ENCODE data around the gene TDRD7. TPM values are rescaled to one million over a fixed set of nuclear protein-coding genes. Genes with fewer than 3 reads are reported as not detected.
"Not testable (repeated sequence)": the region's sequence is repeated elsewhere in the genome, so short reads cannot be mapped to it uniquely, and the experiment has no call there.

The TDRD7 gene
- total RNA-seq, 1 donor from 2014 or later, result 8.6 TPM

DNA sequence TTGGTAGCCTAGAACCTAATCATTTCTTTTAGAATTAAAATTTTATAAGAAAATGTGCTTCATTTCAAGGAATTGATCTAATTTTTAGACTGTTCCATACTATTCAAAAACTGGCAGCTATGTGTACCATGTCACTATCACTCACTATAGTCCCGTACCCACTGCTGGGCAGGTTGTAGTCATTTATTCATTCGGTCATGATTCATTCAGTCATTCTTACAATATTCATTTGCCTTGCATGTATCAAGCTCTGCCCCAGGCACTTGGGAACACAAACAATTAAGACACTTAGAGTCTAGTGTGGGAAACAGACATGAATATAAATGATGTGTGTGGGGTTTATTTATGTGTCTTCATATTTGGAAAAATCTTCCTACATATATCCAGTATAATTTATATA, 26.4 kb downstream of the TDRD7 start:
- Mint-ChIP-seq H3K36me3 (peaks cover 4% of the 10 kb centered on the region), H3K4me3 (no peak overlapping the region), H3K4me1 (no peaks in the 10 kb centered on the region), H3K27ac (no peak overlapping the region), H3K27me3 (ENCODE audit: low read depth) (no peaks in the 10 kb centered on the region), H3K9me3 (no peaks in the 10 kb centered on the region)
- TF ChIP-seq, protein P1, sequence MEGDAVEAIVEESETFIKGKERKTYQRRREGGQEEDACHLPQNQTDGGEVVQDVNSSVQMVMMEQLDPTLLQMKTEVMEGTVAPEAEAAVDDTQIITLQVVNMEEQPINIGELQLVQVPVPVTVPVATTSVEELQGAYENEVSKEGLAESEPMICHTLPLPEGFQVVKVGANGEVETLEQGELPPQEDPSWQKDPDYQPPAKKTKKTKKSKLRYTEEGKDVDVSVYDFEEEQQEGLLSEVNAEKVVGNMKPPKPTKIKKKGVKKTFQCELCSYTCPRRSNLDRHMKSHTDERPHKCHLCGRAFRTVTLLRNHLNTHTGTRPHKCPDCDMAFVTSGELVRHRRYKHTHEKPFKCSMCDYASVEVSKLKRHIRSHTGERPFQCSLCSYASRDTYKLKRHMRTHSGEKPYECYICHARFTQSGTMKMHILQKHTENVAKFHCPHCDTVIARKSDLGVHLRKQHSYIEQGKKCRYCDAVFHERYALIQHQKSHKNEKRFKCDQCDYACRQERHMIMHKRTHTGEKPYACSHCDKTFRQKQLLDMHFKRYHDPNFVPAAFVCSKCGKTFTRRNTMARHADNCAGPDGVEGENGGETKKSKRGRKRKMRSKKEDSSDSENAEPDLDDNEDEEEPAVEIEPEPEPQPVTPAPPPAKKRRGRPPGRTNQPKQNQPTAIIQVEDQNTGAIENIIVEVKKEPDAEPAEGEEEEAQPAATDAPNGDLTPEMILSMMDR (IDR thresholded peaks at IDR 0.05; ENCODE audit: unreplicated experiment), result no peak
- no peak for DNase-seq (ENCODE audit: low spot score in 2 of 2, unreplicated experiment in 2 of 2)

DNA sequence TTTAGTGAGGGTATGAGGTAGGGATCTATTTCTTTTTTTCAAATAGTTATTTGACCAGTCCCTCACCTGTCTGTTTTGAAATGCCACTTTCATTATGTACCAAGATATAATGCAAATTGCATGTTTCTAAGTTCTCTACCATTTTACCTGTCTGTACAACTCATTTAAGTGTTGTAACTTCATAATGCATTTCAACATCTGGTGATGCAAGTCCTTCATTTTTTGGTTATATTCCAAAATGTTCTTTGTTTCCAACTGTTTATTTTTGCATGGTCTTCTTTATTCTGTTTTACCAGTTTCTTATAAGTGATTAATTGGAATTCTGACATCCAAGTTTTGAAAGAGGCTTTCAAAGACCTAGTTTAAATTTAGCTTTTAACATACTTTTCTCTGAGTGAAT, 26.8 kb downstream of the TDRD7 start:
- peaks cover 4% of the 10 kb centered on the region for H3K36me3 Mint-ChIP-seq
- DNase-seq (ENCODE audit: low spot score in 2 of 2, unreplicated experiment in 2 of 2), result no peak
- no peak overlapping the region for H3K27ac Mint-ChIP-seq
- TF ChIP-seq, protein P1 (IDR thresholded peaks at IDR 0.05; ENCODE audit: unreplicated experiment), result no peak
- H3K4me3 Mint-ChIP-seq, result no peak overlapping the region
- no peaks in the 10 kb centered on the region for H3K4me1 Mint-ChIP-seq
- no peaks in the 10 kb centered on the region for H3K9me3 Mint-ChIP-seq
- H3K27me3 Mint-ChIP-seq (ENCODE audit: low read depth), result no peaks in the 10 kb centered on the region

DNA sequence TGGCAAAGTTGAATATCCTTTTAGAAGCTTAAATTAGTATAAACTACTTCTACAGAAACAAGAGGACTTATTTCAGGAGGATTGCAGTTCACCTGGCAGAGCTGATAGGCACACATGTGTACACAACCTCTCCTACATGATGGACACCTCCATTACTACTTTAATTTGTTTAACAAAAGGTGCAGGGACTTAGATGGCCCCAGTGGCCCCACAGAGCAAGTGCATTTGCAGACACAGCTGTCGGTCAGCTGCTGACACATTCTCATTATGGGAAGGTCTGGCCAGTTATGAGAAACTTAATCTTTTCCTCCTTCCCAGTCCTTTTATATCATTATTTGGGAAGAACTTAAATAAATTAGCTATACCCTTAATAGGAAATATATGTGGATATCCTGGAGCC, 28.3 kb downstream of the TDRD7 start:
- no peaks in the 10 kb centered on the region for H3K27me3 Mint-ChIP-seq (ENCODE audit: low read depth)
- peaks cover 4% of the 10 kb centered on the region for H3K36me3 Mint-ChIP-seq
- H3K27ac Mint-ChIP-seq, result no peak overlapping the region
- no peaks in the 10 kb centered on the region for H3K9me3 Mint-ChIP-seq
- no peak for DNase-seq (ENCODE audit: low spot score in 2 of 2, unreplicated experiment in 2 of 2)
- H3K4me3 Mint-ChIP-seq, result no peak overlapping the region
- H3K4me1 Mint-ChIP-seq, result no peaks in the 10 kb centered on the region
- TF ChIP-seq, protein P1 (IDR thresholded peaks at IDR 0.05; ENCODE audit: unreplicated experiment), result no peak

DNA sequence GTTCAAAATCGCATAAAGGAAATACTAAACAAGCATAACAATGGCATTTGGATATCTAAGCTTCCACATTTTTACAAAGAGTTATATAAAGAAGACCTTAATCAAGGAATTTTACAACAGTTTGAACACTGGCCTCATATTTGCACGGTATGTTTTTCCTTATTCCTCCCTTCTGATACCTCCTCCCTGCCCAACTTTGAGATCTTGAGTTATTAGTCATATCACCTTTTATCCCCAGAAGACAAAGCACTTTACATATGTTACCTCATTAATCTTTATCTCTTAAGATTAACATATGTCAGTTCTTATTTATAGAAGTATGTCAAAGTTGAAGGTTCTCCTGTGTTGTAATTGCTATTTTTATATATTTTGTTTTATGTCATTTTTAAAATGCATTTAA, 29.8 kb downstream of the TDRD7 start:
- H3K27me3 Mint-ChIP-seq (ENCODE audit: low read depth), result no peaks in the 10 kb centered on the region
- DNase-seq (ENCODE audit: low spot score in 2 of 2, unreplicated experiment in 2 of 2), result no peak
- H3K36me3 Mint-ChIP-seq, result peaks cover 4% of the 10 kb centered on the region
- no peak overlapping the region for H3K4me3 Mint-ChIP-seq
- H3K27ac Mint-ChIP-seq, result no peak overlapping the region
- no peaks in the 10 kb centered on the region for H3K9me3 Mint-ChIP-seq
- TF ChIP-seq, protein P1 (IDR thresholded peaks at IDR 0.05; ENCODE audit: unreplicated experiment), result no peak
- no peaks in the 10 kb centered on the region for H3K4me1 Mint-ChIP-seq

DNA sequence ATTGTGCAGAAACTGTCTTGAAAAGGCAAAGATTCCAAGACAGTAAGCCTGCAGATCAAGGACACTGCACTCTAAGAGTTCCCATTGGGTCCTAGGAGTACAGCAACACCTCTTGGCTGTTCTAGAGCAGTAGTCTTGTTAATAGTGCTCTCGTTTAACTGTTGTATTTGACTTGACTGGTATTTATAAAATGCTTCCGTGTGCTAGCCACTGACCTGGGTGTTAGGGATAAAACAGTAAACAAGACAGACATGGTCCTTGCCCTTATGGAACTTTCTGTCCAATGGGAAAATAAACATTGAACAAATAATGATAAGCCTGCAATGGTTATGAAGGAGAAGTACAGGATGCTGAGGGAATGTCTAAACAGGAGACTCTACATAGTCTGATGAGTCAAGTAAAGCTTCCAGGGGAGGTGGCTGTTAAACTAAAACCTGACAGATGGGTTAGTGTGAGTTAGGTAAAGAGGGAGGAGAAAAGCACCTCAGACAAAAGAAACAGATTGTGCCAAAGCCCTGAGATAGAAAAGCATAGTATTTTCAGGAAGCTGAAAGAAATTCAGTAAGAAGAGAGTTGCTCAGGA, 33.3 kb downstream of the TDRD7 start:
- Mint-ChIP-seq H3K9me3 (no peaks in the 10 kb centered on the region), H3K36me3 (no peaks in the 10 kb centered on the region), H3K27ac (no peak overlapping the region), H3K27me3 (ENCODE audit: low read depth) (no peaks in the 10 kb centered on the region), H3K4me1 (no peaks in the 10 kb centered on the region), H3K4me3 (no peak overlapping the region)
- TF ChIP-seq, protein P1 (IDR thresholded peaks at IDR 0.05; ENCODE audit: unreplicated experiment), result no peak
- DNase-seq (ENCODE audit: low spot score in 2 of 2, unreplicated experiment in 2 of 2), result no peak

DNA sequence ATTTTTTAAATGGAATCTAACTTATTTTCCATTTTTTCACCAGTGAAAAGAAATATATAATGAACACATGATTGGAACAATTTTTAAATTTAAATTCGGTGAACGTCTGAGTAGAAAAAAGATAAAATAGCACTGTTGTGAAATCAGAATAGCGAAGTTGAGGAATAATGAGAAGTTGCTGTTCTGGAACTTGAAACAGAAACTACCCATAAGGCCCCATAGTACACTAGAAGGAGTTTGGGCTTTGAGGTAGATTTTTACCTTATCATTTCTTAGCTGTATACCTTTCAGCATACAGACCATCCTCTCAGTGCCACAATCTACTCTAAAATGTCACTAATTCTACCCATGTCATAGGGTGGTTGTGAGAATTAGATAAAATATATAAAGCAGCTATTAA, 35.1 kb downstream of the TDRD7 start:
- H3K9me3 Mint-ChIP-seq, result no peaks in the 10 kb centered on the region
- DNase-seq (ENCODE audit: low spot score in 2 of 2, unreplicated experiment in 2 of 2), result no peak
- no peak overlapping the region for H3K27ac Mint-ChIP-seq
- no peaks in the 10 kb centered on the region for H3K27me3 Mint-ChIP-seq (ENCODE audit: low read depth)
- TF ChIP-seq, protein P1 (IDR thresholded peaks at IDR 0.05; ENCODE audit: unreplicated experiment), result no peak
- H3K4me3 Mint-ChIP-seq, result no peak overlapping the region
- H3K36me3 Mint-ChIP-seq, result peaks cover 1% of the 10 kb centered on the region
- no peaks in the 10 kb centered on the region for H3K4me1 Mint-ChIP-seq

GRCh38 chr9:97453573-97453972, 41.7 kb downstream of the TDRD7 start:
- H3K4me3 Mint-ChIP-seq, result not testable (repeated sequence)

GRCh38 chr9:97456841-97457240, 44.9 kb downstream of the TDRD7 start:
- Mint-ChIP-seq H3K9me3 (peaks cover 34% of the 10 kb centered on the region), H3K36me3 (peaks cover 15% of the 10 kb centered on the region)
- DNase-seq (ENCODE audit: low spot score in 2 of 2, unreplicated experiment in 2 of 2); H3K27me3 Mint-ChIP-seq (ENCODE audit: low read depth); H3K4me1 Mint-ChIP-seq; H3K4me3 Mint-ChIP-seq; H3K27ac Mint-ChIP-seq: not testable (repeated sequence)

More at GRCh38 chr9:97453573-97453972, 41.7 kb downstream of the TDRD7 start:
- H3K4me1 Mint-ChIP-seq; H3K27ac Mint-ChIP-seq; DNase-seq (ENCODE audit: low spot score in 2 of 2, unreplicated experiment in 2 of 2); H3K27me3 Mint-ChIP-seq (ENCODE audit: low read depth): not testable (repeated sequence)
- H3K36me3 Mint-ChIP-seq, result peaks cover 11% of the 10 kb centered on the region
- H3K9me3 Mint-ChIP-seq, result peaks cover 34% of the 10 kb centered on the region

All from mesothelial cell of epicardium (in vitro differentiated cells).